ENCODE results near the gene SMC5.

The SMC5 gene

GRCh38 chr9:70283848-70284247 is 25.1 kb downstream of the SMC5 start:
- no peak for DNase-seq
- Histone ChIP-seq H3K9me3 (no peaks in the 10 kb centered on the region), H3K27me3 (no peaks in the 10 kb centered on the region), H3K4me3 (ENCODE audit: low read depth, low read length) (no peak overlapping the region), H3K4me1 (peaks cover 3% of the 10 kb centered on the region), H3K36me3 (peaks cover 41% of the 10 kb centered on the region)
- TF ChIP-seq CTCF (IDR thresholded peaks at IDR 0.05; ENCODE audit: low read depth, low read length) = no peak

- Histone ChIP-seq H3K36me3 (peaks cover 38% of the 10 kb centered on the region), H3K9me3 (no peaks in the 10 kb centered on the region), H3K4me1 (peaks cover 3% of the 10 kb centered on the region), H3K27me3 (no peaks in the 10 kb centered on the region), H3K4me3 (ENCODE audit: low read depth, low read length) (no peak overlapping the region)
- TF ChIP-seq CTCF (IDR thresholded peaks at IDR 0.05; ENCODE audit: low read depth, low read length) = no peak
- peak; percentile 9 for DNase-seq
Observed at GRCh38 chr9:70285246-70285645, 26.5 kb downstream of the SMC5 start.

- Histone ChIP-seq H3K36me3 (peaks cover 38% of the 10 kb centered on the region), H3K27me3 (no peaks in the 10 kb centered on the region), H3K4me3 (ENCODE audit: low read depth, low read length) (no peak overlapping the region), H3K4me1 (peaks cover 3% of the 10 kb centered on the region), H3K9me3 (no peaks in the 10 kb centered on the region)
- no peak for TF ChIP-seq CTCF (IDR thresholded peaks at IDR 0.05; ENCODE audit: low read depth, low read length)
- DNase-seq = no peak
Observed at GRCh38 chr9:70285981-70286598, 27.3 kb downstream of the SMC5 start.

- Histone ChIP-seq H3K4me1 (no peaks in the 10 kb centered on the region), H3K9me3 (no peaks in the 10 kb centered on the region; the same call in 1 of the 2 replicates), H3K36me3 (peaks cover 21% of the 10 kb centered on the region), H3K4me3 (ENCODE audit: low read depth, low read length) (no peak overlapping the region), H3K27me3 (no peaks in the 10 kb centered on the region)
- DNase-seq = no peak
- no peak for TF ChIP-seq CTCF (IDR thresholded peaks at IDR 0.05; ENCODE audit: low read depth, low read length)
Observed at GRCh38 chr9:70290626-70291025, 31.8 kb downstream of the SMC5 start.

GRCh38 chr9:70291446-70291845 is 32.7 kb downstream of the SMC5 start:
- H3K36me3 ChIP-seq = peaks cover 23% of the 10 kb centered on the region
- no peaks in the 10 kb centered on the region for H3K4me1 ChIP-seq
- DNase-seq = no peak
- no peaks in the 10 kb centered on the region for H3K27me3 ChIP-seq
- H3K4me3 ChIP-seq (ENCODE audit: low read depth, low read length) = no peak overlapping the region
- H3K9me3 ChIP-seq = no peaks in the 10 kb centered on the region; the same call in 1 of the 2 replicates
- no peak for TF ChIP-seq CTCF (IDR thresholded peaks at IDR 0.05; ENCODE audit: low read depth, low read length)

GRCh38 chr9:70292253-70292652 is 33.5 kb downstream of the SMC5 start:
- TF ChIP-seq CTCF (IDR thresholded peaks at IDR 0.05; ENCODE audit: low read depth, low read length) = no peak
- Histone ChIP-seq H3K27me3 (no peaks in the 10 kb centered on the region), H3K4me1 (no peaks in the 10 kb centered on the region), H3K4me3 (ENCODE audit: low read depth, low read length) (no peak overlapping the region), H3K36me3 (peaks cover 22% of the 10 kb centered on the region), H3K9me3 (no peaks in the 10 kb centered on the region; the same call in 1 of the 2 replicates)
- DNase-seq = no peak
